Endothelial cell of umbilical vein (primary cell): ENCODE measurements around the gene TAF3. TPM values are rescaled to one million over a fixed set of nuclear protein-coding genes. Genes with fewer than 3 reads are reported as not detected.

Experiments used
- BruUV-seq: library from RNA; stranded (reverse); fragments of 400-500 nt; replicated peaks from 2 replicates; lab custom pipeline; 2021; lab: Mats Ljungman, UMichigan
- CTCF ChIA-PET: fragments of 300-600, 350-600 bp; sonication (Branson Sonifier 250); formaldehyde crosslinking; loops from one replicate; lab custom pipeline; 2021; ENCODE audit warnings: antibody characterized with exemption, inconsistent platforms; lab: Charles Lee
- POLR2A ChIA-PET: fragments of 300-600, 350-600 bp; sonication (Branson Sonifier 250); formaldehyde crosslinking; loops from one replicate; lab custom pipeline; 2021; ENCODE audit warnings: antibody characterized with exemption, inconsistent platforms; lab: Charles Lee
- DNase-seq: peaks from one replicate; pipeline ENCODE4 v3.0.0-alpha.2; 2011; ENCODE audit warnings: low read depth, low spot score
- FAIRE-seq: peaks from 2 replicates; lab custom pipeline; 2011; peaks lifted over from hg19 to GRCh38; lab: Jason Lieb, UNC
- H2AFZ ChIP-seq: 2 replicates; pipeline ENCODE4 v1.6.0; 2012; ENCODE audit warnings: low read depth, low read length, control low read depth, inconsistent platforms
- H3K27ac ChIP-seq: 2 replicates; pipeline ENCODE4 v1.5.1; 2011; ENCODE audit warnings: low read depth, mild to moderate bottlenecking, control low read depth, low read length, moderate library complexity; ENCODE audit not compliant: insufficient read depth
- H3K27me3 ChIP-seq, 2 experiments: 2 replicates each; pipeline versions ENCODE4 v1.6.0 to v1.6.1; 2011; ENCODE audit warnings: low read length in 2 of 2, mixed read lengths in 1 of 2; ENCODE audit not compliant: control insufficient read depth in 2 of 2, insufficient read depth in 2 of 2
- H3K36me3 ChIP-seq, 2 experiments: 2 replicates in 1 of 2; 3 replicates in 1 of 2; pipeline ENCODE4 v1.5.1; 2011; ENCODE audit warnings: low read length in 2 of 2, mild to moderate bottlenecking in 1 of 2, moderate library complexity in 1 of 2; ENCODE audit not compliant: control insufficient read depth in 2 of 2, insufficient read depth in 2 of 2; ENCODE audit errors: extremely low read depth in 1 of 2
- H3K4me1 ChIP-seq: 3 replicates; pipeline ENCODE4 v1.5.1; 2011; ENCODE audit warnings: mild to moderate bottlenecking, low read length; ENCODE audit not compliant: control insufficient read depth, insufficient read depth; ENCODE audit errors: extremely low read depth
- H3K4me2 ChIP-seq: 2 replicates; pipeline ENCODE4 v1.6.1; 2011; ENCODE audit warnings: low read length, control low read depth, mixed read lengths; ENCODE audit not compliant: insufficient read depth
- H3K4me3 ChIP-seq, 3 experiments: fragments of 200-600 bp in 1 of 3; sonication (generic), shearing (Covaris generic) in 1 of 3; replicated peaks in 1 of 3; 2 replicates each; pipeline ENCODE4 v1.5.1; 2011 to 2016; ENCODE audit warnings: control low read depth in 3 of 3, low read length in 3 of 3, mild to moderate bottlenecking in 2 of 3, inconsistent platforms in 1 of 3, low read depth in 1 of 3, moderate library complexity in 1 of 3; ENCODE audit not compliant: insufficient read depth in 1 of 3
- H3K79me2 ChIP-seq: 2 replicates; pipeline ENCODE4 v1.6.0; 2012; ENCODE audit warnings: low read length, inconsistent platforms; ENCODE audit not compliant: control insufficient read depth, insufficient read depth
- H3K9ac ChIP-seq: replicated peaks from 2 replicates; pipeline ENCODE3; 2011; ENCODE audit warnings: low read length, control low read depth; ENCODE audit not compliant: insufficient read depth; ENCODE audit errors: extremely low read depth
- H3K9me1 ChIP-seq: replicated peaks from 3 replicates; pipeline ENCODE4 v1.6.0; 2011; ENCODE audit warnings: mild to moderate bottlenecking, low read length; ENCODE audit not compliant: control insufficient read depth, insufficient read depth; ENCODE audit errors: extremely low read depth
- H3K9me3 ChIP-seq: replicated peaks from 2 replicates; pipeline ENCODE4 v1.5.1; 2012; ENCODE audit warnings: low read length, inconsistent platforms; ENCODE audit not compliant: control insufficient read depth, insufficient read depth
- H4K20me1 ChIP-seq: replicated peaks from 2 replicates; pipeline ENCODE3; 2011; ENCODE audit warnings: mild to moderate bottlenecking, low read length; ENCODE audit not compliant: control insufficient read depth, insufficient read depth; ENCODE audit errors: extremely low read depth
- EZH2 ChIP-seq: IDR thresholded peaks from 2 replicates; pipeline ENCODE4 v1.6.1; 2012; ENCODE audit warnings: borderline replicate concordance, low read depth, mild to moderate bottlenecking, moderate library complexity, low read length, inconsistent platforms; ENCODE audit not compliant: severe bottlenecking
- FOS ChIP-seq: IDR thresholded peaks from 2 replicates; pipeline ENCODE4 v1.6.1; 2011; ENCODE audit warnings: mild to moderate bottlenecking, low read length, moderate library complexity, borderline replicate concordance; ENCODE audit not compliant: insufficient read depth
- GATA2 ChIP-seq: IDR thresholded peaks from 2 replicates; pipeline ENCODE4 v1.7.0; 2011; ENCODE audit warnings: low read depth, mild to moderate bottlenecking, moderate library complexity, mixed read lengths, low read length; ENCODE audit not compliant: insufficient read length, insufficient read depth
- JUN ChIP-seq: IDR thresholded peaks from 2 replicates; pipeline ENCODE4 v1.6.1; 2011; ENCODE audit warnings: borderline replicate concordance, low read depth; ENCODE audit not compliant: insufficient read length, insufficient read depth
- MYC ChIP-seq: IDR thresholded peaks from one replicate; pipeline ENCODE4 v1.6.1; 2011; ENCODE audit warnings: mild to moderate bottlenecking, low read depth, low read length
- POLR2A ChIP-seq: IDR thresholded peaks from 2 replicates; pipeline ENCODE4 v1.6.1; 2012; ENCODE audit warnings: low read depth, mild to moderate bottlenecking, control low read depth, low read length
- POLR2AphosphoS5 ChIP-seq: IDR thresholded peaks from 2 replicates; pipeline ENCODE4 v1.6.1; 2012; ENCODE audit warnings: low read depth, mild to moderate bottlenecking, control low read depth, low read length, moderate library complexity; ENCODE audit not compliant: insufficient read depth
- dilution Hi-C: fragments of 300-500 bp; cut with MboI; formaldehyde crosslinking; loops from one replicate; pipeline ENCODE4 v1.15.0; 2019; ENCODE audit warnings: low sequenced_read_pairs; ENCODE audit not compliant: extremely low pct_ligation_motif_present
- intact Hi-C: fragments of 100-400 bp; cut with micrococcal nuclease; formaldehyde crosslinking; loops from one replicate; pipeline ENCODE4 v1.10.0; 2022
- polyA plus RNA-seq, 4 experiments: library from polyadenylated mRNA; depleted of rRNA in 3 of 4; stranded (reverse) in 3 of 4; unstranded in 1 of 4; fragments of >200 nt; gene quantifications; 2 replicates each; pipeline versions ENCODE4 v1.2.1 to v1.2.3, GENCODE V29; 2011 to 2012; ENCODE audit warnings: missing spikeins in 1 of 4
- total RNA-seq: library from RNA; stranded (reverse); gene quantifications from 2 replicates; pipeline ENCODE4 v1.2.3, GENCODE V29; 2021
- TF ChIP-seq, protein P1 (sequence below): IDR thresholded peaks from 2 replicates; pipeline ENCODE4 v1.6.1; 2011; ENCODE audit not compliant: insufficient read depth, insufficient read length
- TF ChIP-seq, protein P2 (sequence below), 2 donors: IDR thresholded peaks; 1 replicate in 1 of 2; 2 replicates in 1 of 2; pipeline ENCODE4 v1.5.1; 2011; ENCODE audit warnings: low read length in 2 of 2, mild to moderate bottlenecking in 2 of 2, moderate library complexity in 2 of 2, control low read depth in 1 of 2, inconsistent platforms in 1 of 2, low read depth in 1 of 2; ENCODE audit not compliant: insufficient read depth in 1 of 2; ENCODE audit errors: extremely low read depth in 1 of 2

TAF3 gene
- total and polyA plus RNA-seq, 2 donors (not counting 3 experiments of a cell fraction or from before 2014, with no cell fraction given): 2.4 to 10.5 TPM

DNA sequence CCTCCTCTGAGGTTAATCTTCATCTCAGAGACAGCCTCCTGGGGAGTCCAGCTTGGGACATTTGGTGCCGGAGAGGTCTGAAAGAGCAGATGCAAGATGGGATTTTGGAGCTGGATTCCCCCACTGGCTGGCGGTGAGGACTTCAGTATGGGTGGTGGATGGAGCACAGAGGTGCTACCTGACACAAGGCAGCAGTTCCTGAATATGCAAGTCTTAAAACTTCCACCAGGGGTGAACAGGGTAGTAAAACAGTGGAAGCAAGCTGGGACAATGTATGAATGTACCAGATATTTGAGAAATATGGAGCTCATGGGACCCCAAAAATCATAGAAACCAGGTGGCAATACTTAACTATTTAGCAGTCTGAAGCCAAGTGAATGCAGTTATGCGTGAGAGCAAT lies 4.8 kb upstream of the TAF3 start:
- Histone ChIP-seq H3K27ac (no peak overlapping the region), H3K36me3 (no peaks in the 10 kb centered on the region), H3K4me2 (no peak overlapping the region), H3K4me3 (no peak overlapping the region), H4K20me1 (no peaks in the 10 kb centered on the region), H3K9me1 (no peaks in the 10 kb centered on the region), H3K9ac (no peak overlapping the region), H3K79me2 (no peaks in the 10 kb centered on the region), H3K27me3 (peaks cover 5 to 7% of the 10 kb centered on the region in 2 experiments), H2AFZ (no peak overlapping the region), H3K4me1 (no peaks in the 10 kb centered on the region), H3K9me3 (no peaks in the 10 kb centered on the region)
- FAIRE-seq: no peak
- no TSS peak for BruUV-seq
- TF ChIP-seq JUN: no peak
- TF ChIP-seq POLR2AphosphoS5: no peak
- TF ChIP-seq MYC: no peak
- no peak for TF ChIP-seq GATA2
- TF ChIP-seq, protein P1, sequence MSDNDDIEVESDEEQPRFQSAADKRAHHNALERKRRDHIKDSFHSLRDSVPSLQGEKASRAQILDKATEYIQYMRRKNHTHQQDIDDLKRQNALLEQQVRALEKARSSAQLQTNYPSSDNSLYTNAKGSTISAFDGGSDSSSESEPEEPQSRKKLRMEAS: no peak
- TF ChIP-seq FOS: no peak
- TF ChIP-seq POLR2A: no peak
- TF ChIP-seq EZH2: no peak
- TF ChIP-seq, protein P2, sequence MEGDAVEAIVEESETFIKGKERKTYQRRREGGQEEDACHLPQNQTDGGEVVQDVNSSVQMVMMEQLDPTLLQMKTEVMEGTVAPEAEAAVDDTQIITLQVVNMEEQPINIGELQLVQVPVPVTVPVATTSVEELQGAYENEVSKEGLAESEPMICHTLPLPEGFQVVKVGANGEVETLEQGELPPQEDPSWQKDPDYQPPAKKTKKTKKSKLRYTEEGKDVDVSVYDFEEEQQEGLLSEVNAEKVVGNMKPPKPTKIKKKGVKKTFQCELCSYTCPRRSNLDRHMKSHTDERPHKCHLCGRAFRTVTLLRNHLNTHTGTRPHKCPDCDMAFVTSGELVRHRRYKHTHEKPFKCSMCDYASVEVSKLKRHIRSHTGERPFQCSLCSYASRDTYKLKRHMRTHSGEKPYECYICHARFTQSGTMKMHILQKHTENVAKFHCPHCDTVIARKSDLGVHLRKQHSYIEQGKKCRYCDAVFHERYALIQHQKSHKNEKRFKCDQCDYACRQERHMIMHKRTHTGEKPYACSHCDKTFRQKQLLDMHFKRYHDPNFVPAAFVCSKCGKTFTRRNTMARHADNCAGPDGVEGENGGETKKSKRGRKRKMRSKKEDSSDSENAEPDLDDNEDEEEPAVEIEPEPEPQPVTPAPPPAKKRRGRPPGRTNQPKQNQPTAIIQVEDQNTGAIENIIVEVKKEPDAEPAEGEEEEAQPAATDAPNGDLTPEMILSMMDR (IDR thresholded peaks at IDR 0.05; ENCODE audit: extremely low read depth in 1 of 2, insufficient read depth in 1 of 2, low read depth in 1 of 2, low read length in 2 of 2): no peak
- dilution Hi-C loops: no loop called here
- POLR2A ChIA-PET: no interaction called here
- no peak for DNase-seq
- intact Hi-C loops: no loop called here
- CTCF ChIA-PET: interaction anchor here (1.5 kb wide), 1 partner anchor 26 kb away, joined by 3 read pairs; the partner anchor contains the start of genes ATP5F1C and KIN
